GM18861 (cell line): ENCODE results near the gene TTPAL.

Experiments
- ATAC-seq: cut with Tn5 transposase; IDR thresholded peaks from one replicate; pipeline ENCODE4 v1.9.1; 2021; ENCODE audit not compliant: unreplicated experiment

The TTPAL gene

DNA sequence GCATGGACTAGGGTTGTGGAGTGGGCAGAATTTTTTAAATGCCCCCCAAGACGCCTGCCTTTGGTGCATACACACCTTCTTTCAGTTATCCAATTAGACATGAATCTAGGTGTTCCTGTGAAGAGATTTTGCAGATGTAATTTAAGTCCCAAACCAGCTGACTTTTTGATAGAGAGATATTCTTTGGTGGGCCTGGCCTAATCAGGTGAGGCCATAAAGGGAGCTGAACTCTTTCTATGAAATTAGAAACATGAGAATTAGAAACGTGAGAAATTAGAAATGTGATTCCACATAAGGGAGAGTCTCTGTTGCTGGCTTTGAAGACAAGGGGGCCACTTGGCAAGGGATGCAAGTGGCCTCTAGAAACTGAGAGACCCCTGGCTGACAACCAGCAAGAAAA lies 36.4 kb upstream of the TTPAL start:
- ATAC-seq, result no peak

DNA sequence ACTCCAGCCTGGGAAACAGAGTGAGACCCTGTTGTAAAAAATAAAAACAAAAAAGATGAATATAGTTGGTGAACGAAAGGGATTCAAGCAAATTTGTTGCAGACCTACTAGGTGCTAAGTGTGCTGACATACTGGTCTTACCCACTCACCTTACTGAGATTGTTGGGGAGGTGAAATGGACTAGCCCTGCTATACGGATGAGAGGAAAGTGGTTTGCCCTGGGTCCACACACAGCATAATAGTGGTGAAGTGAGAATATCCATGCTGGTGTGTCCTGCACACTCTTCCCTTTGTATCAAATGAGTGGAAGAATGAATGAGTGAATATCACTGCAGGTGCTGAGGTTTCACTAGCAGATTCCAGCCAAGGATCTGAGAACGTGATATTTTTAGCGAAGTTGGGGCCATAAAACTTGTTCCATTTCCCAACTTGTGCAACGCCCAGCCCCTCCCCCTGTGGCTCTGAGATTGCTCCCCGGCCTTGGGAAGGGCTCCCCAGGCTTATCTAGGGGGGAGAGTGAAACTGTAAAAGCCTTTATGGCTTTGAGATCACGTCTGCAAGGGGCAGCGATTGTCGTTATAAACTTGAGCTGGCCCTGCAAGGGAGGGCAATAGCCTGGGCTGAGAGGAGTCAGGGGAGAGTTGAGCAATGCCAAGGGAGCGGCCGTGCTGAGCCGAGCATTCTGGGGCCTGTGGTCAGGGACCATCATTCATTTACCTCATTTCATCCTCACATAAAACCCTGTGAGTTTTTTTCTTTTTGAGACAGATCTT lies 33.2 kb upstream of the TTPAL start:
- ATAC-seq, result no peak

- ATAC-seq, result no peak
Measured at GRCh38 chr20:44445742-44446710, 29.6 kb upstream of the TTPAL start.

GRCh38 chr20:44447827-44448419 lies 27.8 kb upstream of the TTPAL start:
- no peak for ATAC-seq

DNA sequence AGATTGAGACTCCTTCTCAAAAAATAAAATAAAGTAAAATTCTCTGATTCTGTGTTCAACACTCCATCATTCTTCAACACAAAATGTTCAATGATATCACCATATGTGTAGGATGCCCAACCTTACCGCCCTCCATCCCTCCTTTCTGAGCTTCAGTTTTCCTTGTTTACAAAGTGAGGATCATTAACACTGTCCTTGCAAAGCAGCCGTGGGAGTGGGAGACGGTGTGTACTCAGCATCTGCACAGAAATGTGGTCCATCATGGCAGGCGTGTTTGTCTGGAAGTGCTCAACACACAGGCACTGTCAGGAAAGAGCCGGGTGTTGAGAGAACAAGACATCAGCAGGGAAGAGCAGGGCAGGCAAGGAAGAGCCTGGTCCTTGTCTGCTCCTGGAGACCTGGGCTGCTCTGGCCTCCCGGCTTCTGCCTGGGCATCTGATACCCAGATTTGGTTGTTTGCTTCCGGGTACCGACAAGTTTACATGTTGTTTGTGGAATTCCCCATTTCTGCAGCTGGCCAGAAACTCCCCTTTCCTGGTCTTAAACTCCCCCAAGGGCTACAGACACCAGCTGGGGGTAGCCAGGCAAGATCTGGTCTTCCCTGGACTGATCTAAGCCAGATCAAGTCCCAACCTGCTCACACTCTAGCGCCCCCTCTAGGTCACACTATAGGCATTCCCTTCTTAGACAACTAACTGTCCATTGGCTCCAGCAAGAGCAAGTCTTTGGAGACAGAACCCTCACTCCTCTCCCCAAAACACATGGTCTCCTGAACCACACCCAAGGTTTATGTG lies 26.7 kb upstream of the TTPAL start:
- no peak for ATAC-seq

GRCh38 chr20:44449864-44450263 lies 25.8 kb upstream of the TTPAL start:
- ATAC-seq, result no peak

DNA sequence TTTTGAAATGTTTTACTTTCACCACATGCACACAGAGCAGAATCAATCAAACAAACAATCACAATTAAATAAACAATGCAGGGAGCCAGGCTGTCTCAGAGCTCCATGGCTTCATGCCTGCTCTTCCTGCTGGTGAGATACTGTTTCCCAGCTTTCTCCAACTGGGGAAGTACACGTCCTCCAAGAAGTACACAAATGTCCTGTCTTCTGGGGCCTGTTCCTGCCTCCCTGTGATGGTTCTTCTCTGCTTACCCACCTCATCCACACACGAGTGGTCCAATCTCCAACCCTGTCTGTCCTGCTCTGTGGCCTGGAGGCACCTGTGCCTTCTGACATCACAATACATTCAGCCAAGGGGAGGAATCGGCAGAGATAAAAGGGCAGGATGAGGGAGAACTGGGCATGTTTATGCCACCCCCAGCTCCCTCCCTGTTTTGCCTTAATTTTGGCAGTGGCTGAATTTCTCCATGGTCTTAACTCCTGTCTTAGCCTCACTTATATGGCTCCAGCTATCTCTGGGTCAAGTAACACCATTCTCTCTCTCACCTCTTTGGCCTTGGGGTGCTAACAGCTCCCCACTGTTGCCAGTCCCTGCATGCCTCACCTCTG lies 25.3 kb upstream of the TTPAL start:
- ATAC-seq, result no peak

DNA sequence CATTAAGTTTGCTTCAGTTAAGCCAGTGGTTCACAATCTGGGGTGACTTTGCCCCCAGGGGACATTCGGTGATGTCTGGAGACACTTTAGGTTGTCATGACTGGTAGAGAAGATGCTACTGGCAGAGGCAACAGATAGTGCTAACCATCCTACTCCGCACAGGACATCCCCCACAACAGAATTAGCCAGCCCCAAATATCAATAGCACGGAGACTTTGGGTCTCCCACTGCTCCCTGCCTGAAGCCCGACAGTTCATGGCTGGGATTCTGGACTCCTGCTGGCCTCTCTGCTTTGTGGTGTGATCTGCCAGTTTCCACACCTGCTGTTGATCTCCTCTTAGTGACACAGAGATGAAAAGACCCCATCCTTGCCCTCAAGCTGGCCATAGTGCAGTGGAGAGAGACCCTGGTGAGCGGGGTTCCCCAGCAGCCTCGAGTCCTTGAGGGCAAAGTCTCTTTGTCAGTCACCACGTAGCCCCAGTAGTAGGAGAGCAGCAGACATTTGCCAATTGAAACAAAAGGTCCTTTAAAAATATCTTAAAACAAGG lies 24.7 kb upstream of the TTPAL start:
- ATAC-seq, result no peak

DNA sequence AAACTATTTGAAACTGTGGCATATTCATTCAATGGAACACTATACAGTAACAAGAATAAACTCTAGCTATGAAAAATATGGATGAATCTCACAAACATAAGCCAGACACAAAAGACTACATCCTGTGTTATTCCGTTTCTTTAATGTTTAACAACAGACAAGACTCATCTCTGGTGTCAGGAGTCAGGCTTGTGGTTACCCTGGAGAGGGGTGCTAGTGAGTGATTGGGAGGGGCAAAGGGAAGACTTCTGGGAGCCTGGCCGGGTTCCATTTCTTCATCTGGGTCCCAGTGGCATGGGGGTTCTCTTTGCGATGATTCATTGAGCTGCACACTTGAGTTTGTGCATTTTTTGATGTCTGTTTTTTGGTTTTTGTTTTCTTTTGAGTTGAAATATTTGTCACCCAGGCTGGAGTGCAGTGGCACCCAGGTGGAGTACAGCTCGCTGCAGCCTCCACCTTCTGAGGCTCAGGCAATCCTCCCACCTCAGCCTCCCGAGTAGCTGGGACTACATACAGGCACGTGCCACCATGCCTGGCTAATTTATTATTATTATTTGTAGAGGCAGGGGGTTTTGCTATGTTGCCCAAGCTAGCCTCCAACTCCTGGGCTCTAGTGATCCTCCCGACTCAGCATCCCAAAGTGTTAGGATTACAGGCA lies 21.2 kb upstream of the TTPAL start:
- ATAC-seq, result no peak

DNA sequence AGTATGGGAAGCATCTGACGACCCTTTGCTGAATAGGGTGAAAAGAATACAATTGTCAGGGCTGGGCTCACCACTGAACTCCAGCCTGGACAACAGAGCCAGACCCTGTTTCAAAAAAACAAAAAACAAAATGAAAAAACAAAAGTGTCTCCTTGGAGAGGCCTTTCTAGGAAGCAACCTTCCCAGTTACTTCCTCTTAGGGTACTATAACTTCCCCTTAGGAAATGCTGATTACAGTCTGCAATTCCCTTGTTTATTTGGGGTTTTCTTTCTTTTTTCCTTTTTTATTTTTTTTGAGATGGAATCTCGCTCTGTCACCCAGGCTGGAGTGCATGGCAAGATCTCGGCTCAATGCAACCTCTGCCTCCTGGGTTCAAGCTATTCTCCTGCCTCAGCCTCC lies 20.5 kb upstream of the TTPAL start:
- no peak for ATAC-seq

DNA sequence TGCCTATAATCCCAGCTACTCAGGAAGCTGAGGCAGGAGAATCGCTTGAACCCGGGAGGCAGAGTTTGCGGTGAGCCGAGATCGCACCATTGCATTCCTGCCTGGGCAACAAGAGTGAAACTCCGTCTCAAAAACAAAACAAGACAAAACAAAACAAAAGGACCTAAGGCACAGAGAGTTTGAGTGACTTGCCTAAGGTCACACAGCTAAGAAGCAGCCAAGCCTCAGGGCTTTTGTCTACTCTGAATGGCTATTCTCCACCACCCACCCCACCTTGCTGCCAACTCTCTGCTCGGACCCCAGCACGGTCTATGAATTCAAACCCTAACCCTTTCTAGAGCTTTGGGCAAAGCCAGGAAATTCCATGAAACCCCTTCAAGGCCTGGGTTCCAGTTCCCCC lies 19.1 kb upstream of the TTPAL start:
- ATAC-seq, result no peak

DNA sequence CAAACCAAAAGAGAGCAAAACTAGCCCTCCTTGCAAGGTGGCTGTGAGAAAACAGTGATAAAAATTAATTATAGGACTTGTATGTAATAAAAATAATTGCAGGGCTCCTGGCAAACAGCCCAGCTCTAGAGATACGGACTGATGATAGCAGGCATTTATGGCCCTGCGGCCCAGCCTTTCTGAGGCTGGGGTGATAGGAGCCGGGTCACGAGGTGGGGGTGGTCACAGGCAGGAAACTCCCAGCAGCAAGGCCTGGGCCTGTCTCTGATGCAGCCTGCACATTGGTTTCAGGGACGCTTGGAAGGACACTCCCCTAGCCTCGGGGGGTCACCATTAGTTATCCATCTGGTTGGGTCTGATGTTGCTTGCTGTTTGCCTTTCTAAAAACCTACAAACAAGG lies 18.7 kb upstream of the TTPAL start:
- no peak for ATAC-seq

DNA sequence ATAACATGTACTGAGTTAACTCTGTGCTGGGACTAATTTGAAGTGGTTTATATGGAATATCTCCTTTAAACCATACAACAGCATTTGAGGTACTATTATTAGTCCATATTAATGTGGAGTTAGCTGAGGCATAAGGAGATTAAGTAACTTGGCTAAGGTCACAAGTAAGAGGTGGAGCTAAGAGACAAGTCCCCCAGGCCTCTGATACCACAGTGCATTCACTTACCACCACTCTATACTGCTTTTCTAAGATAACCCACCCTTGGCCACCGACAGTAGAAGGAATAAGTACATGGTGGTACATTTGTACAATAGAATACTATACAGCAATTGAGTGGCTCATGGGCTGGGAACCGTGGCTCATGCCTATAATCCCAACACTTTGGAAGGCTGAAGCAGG lies 16.4 kb upstream of the TTPAL start:
- ATAC-seq, result no peak

GRCh38 chr20:44460795-44461141 lies 14.9 kb upstream of the TTPAL start:
- no peak for ATAC-seq

DNA sequence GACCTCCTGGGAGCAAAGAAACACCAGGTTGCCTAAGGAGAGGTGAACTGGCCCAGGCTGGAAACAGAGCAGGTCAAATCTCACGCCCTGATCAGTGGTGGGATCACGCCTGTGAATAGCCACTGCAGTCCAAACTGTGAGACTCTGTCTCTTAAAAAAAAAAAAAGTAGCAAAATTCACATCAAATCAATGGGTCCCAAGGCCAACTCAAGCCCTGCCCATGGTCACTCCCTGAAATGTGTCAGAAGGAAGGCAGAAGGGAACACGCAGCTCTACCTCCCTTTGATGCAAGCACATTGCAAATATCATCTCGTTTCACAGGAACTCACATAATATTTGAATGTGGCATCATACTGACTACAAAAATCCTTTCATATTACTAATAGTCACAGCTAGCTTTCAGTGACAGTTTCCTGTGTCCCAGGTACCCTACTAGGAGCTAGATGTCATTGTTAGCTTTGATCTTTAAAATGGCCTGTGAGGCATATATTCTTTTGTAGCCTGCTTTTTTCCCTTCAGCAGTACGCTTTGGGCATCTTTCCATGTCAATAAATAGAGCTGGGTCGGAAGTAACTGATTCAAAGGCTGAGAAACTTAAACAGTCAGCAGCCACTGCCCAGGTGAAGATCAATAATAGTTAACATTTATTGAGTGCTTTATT lies 14.4 kb upstream of the TTPAL start:
- no peak for ATAC-seq

DNA sequence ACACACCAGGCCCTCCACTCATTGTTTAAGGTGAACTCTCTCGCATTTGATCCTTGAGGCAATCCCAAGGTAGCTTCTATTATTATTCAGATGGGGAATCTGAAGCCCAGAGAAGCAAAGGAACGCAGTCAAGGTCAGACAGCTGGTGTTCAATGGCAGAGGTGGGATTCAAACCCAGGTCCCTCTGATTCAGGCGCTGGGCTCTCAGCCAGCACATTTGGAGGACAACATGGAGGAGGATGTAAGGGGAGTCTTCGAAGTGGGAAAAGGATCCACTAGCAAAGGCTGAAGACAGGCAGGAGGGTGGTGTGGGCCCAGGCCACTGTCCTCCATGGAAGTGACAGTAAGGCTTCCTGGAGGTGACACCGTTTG lies 13.9 kb upstream of the TTPAL start:
- ATAC-seq, result no peak

GRCh38 chr20:44463466-44463865 lies 12.2 kb upstream of the TTPAL start:
- ATAC-seq, result no peak

GRCh38 chr20:44464514-44464913 lies 11.2 kb upstream of the TTPAL start:
- ATAC-seq, result no peak

GRCh38 chr20:44465001-44465560 lies 10.6 kb upstream of the TTPAL start:
- no peak for ATAC-seq
